GM21737 (cell line): ENCODE measurements around the gene EIF3F.
A peak's percentile ranks its signal among the peaks of the same experiment; 100 is the strongest.

Experiments
- ATAC-seq: cut with Tn5 transposase; IDR thresholded peaks from one replicate; pipeline ENCODE4 v1.9.1; 2021; ENCODE audit warnings: mild to moderate bottlenecking, moderate library complexity; ENCODE audit not compliant: unreplicated experiment

EIF3F gene, protein sequence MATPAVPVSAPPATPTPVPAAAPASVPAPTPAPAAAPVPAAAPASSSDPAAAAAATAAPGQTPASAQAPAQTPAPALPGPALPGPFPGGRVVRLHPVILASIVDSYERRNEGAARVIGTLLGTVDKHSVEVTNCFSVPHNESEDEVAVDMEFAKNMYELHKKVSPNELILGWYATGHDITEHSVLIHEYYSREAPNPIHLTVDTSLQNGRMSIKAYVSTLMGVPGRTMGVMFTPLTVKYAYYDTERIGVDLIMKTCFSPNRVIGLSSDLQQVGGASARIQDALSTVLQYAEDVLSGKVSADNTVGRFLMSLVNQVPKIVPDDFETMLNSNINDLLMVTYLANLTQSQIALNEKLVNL

DNA sequence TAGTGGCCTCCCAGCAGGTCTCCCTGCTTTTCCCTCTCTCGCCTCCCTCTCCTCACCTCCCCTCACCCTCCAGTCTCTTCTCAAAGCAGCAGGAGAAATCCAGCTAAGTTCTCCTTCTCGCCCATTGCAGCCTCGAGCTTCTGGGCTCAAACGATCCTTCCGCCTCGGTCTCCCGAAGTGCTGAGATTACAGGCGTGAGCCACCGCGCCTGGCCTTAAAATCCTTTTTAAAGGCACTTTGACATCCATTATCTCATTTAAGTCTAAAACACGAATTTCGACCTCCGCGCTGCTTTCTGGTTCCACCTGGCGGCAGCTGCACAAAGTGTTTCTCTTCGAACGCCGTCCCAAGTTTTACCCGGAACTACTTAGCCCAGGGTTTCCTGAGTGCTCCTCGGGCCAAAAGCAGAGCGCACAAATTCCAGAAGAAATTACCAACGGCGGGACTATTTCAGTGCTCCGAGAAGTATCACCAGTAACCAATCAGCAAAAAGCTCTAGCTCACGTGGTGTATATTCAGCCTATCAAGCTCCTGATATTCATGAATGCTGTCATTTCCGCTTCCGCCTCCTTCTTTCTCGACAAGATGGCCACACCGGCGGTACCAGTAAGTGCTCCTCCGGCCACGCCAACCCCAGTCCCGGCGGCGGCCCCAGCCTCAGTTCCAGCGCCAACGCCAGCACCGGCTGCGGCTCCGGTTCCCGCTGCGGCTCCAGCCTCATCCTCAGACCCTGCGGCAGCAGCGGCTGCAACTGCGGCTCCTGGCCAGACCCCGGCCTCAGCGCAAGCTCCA is at the start of gene EIF3F:
TSS of gene EIF3F (plus strand) at position 570 of the 792 bp plus-strand sequence. CDS start at position 586, 16 bp downstream.
- ATAC-seq, result peak; percentile 95

DNA sequence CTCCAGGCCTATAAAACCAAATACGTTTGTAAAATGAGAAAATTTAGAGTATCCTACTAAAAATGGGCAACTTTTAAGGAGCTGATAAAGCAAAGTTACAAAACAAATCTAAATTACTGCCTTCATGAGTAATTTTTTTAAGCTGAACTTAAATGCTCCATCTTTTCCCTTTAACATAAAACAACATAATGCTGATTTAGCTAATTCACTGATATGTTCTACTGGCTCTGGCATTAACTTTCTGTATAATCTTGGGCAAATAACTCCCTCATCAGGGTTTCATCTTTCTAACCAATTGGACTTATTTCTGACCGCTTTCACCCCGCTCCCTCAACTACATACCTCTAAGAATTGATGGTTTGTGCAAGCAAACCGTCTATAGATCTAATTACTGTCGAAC is 46.0 kb upstream of the EIF3F start:
- ATAC-seq, result no peak

DNA sequence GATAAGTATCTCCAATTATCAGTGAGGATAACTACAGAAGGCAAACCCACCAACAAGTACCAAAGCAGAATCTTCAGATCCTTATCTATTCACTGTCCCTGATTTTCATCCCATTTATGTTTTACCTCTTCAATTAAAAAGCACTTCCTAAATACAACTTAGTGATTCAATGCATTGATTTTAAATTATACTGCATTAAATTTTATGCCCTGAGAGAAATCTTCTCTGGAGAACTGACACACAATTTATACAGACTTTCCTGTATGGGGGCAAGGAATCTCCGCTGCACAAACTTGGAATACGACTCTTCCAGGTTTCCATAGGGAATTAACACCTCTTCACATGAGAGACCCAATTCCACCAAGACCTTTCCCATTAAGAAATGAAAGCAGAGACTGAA is 45.5 kb upstream of the EIF3F start, which contains the start of gene OR10A3:
TSS of gene OR10A3 (minus strand) at position 101 of the 400 bp plus-strand sequence. CDS start 2,188 bp downstream, outside the sequence.
- no peak for ATAC-seq

DNA sequence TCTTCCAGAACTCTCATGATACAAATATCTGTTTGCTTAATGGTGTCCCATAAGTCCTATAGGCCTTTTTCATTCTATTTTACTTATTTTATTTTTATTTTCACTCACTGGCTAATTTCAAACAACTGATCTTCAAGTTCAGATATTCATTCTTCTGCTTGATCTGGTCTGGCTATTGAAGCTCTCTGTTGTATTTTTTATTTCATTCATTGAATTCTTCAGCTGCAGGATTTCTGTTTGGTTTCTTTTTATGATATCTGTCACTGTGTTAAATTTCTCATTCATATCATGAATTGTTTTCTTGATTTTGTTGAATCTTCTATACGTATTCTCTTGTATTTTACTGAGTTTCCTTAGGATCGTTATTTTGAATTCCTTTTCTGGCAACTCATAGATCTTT is 43.0 kb upstream of the EIF3F start:
- ATAC-seq, result no peak

DNA sequence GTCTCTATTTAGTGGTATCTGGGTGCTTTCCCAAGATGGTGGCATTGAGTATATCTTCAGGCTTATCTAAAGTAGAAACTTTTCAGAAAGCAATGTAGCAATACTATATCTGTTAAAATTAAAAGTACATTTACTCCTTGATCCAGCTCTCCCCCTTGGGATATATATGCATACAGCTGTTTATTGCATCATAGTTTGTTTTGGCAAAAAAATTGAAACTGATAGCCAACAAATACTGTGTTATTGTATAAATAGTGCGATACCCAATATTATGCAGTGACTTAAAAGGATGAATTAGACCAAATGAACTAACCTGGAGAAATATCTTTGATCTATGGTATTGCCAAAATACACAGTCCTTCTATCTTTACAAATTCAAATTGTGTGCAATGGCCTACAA is 37.2 kb upstream of the EIF3F start:
- no peak for ATAC-seq

DNA sequence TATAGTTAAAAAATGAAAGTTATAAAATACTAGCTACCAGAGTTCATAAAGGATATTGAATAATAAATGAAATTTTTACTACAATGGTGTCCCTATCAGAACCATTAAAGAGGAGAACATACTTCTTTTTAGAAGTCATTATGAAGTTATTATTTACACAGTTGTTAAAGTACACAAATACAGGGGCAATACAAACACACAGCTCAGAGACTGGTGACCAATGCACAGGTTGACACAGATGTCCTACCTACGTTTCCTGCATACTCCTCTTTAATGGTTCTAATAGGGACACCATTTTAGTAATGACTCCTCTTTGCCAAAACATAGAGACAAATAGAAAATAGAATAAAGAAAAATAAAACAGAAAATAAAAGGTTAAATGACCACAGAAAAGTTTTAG is 31.9 kb upstream of the EIF3F start:
- no peak for ATAC-seq

DNA sequence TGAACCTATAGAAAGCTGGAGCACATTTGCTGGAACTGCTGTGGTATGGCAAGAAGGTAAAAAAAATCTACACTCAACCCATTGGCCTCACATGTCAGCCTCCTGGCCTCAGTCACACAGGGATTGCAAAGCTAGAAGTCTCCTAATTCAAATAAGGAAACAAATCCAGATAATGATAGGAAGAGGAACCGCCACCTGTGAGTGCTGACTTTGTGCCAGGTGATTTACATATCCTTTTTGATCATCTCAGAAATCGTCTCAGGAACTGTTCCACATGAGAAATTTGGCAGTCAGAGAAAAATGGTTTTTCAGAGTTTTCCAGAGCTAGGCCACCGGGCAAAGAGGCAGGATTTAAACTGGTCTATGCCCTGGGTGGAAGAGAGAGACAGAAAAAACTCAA is 22.9 kb upstream of the EIF3F start:
- no peak for ATAC-seq

DNA sequence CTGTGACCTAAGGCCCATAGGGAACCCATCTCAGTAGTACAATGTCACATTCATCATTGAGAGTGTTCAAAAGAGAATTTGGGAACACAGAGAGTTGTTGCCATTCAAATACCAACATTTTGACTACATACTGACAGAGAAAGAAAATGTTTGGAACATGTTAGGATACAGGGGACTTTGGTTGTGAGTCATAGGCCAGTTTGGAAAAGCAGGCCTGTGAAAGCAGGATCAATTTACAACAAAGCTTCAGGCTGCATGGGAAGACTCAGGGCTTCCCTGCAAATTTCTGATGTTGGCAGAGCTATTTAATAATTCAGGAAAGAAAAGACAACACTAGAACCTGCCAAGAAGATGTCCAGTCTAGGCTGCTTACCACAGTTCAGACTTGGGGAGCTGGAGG is 22.3 kb upstream of the EIF3F start:
- ATAC-seq, result no peak

DNA sequence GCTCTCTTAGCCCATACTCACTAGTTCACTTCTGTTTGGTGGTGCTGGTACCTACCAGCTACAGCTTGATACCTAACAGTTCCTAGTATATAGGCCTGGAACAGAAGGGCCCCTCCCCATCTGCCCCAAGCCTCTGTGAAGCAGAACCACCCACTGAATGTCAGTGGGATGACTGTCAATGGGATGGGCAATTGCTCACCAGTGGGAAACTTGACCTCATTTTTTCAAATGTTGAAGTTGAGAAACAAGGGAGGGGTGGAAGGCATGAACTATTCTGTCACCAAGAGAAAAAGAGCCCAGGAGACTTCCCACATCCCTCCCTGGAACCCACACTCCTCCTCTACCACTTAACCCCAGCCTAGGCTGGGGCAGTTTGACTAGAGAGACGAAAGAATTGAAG is 21.8 kb upstream of the EIF3F start, which contains the start of gene NLRP10:
TSS of gene NLRP10 (minus strand) at position 62 of the 400 bp plus-strand sequence. CDS start 1,952 bp downstream, outside the sequence.
- no peak for ATAC-seq

DNA sequence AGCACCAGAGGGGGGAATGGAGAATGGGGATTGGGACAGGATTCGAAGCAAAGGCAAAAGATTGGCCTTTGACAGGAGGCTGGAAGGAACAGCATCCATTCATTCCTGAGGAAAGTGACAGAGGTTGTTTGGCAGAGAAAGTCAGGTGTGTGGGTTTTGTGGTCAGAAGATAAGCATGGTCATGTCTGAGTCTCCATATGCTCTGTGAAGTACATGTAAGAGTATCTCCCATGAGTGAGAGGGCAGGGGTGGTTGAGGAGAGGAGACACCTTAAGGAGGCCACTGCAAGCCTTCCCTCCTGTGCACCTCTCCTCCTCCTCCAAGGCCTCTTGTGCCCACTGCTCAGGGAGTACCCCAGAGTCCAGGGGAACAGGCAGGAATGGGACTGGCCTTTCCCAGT is 20.0 kb upstream of the EIF3F start:
- ATAC-seq, result no peak

DNA sequence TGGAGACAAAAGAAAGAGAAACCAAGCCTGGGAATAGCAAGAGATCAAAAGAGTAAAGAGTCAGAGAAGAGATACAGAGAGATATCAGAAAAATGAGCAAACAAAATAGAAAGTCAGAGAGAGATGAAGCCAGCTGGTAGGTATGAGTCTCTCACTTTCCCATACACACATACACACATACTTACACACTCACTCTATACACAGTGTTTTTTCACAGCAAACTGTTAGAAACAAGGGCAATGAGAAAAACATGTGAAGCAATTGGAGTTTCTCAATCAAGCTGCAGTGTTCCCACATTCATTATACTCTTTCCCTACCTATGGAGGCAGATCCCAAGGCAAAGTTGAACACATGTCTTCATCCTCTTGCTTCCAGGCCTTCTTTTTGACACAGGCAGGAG is 19.3 kb upstream of the EIF3F start:
- no peak for ATAC-seq

DNA sequence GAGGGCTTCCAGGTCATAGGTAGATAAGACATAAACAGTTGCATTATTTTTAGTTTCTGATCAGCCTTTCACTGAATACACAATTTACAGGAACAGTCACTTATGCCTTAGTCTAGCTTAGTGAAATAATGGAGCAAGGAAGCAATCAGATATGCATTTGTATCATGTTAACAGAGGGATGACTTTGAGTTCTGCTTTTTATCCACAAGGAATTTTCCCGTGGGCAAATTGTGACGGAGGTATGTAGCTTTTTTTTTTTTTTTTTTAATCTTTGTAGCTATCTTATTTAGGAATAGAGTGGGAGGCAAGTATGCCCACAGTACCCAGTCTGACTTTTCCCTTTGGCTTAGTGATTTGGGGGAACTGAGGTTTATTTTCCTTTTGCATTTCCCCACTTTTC is 18.5 kb upstream of the EIF3F start:
- no peak for ATAC-seq

DNA sequence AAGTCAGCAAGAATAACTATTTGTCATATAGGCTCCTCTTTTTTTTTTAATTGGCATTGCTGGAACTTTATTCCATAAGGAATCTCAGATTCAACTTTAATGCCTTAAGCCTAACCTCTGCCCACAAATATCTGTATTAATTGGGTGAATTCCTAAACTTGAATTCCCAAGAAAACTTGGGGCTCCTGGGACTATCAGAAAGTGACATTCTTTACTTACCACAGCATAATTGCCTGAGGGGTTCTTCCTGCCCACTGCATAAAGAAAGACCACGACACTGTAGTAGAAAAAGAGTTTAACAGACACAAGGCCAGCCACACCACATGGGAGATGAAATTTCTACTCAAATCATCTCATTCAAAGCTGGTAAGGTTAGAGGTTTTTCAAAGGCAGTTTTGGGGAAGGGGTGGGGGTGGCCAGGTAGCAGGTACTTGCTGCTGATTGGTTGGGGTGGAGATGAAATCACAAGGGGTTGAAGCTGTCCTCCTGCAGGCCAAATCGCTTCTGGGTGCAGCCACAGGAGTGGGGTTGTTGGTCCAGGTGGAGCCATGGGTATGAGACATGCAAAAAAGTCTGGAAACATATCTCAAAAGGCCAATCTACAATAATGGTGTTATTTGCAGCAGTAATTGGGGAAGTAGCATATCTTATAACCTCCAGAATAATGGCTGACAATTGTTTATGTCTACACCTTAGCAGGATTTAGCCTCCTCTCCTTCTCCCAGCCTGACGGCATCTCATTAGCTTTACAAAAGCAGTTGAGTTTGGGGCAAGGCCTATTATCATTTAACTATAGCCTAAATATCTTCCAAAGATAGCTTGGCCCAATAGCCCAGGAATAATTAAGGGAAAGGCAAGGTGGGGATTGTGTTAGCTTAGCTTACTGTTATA is 17.1 kb upstream of the EIF3F start:
- no peak for ATAC-seq

DNA sequence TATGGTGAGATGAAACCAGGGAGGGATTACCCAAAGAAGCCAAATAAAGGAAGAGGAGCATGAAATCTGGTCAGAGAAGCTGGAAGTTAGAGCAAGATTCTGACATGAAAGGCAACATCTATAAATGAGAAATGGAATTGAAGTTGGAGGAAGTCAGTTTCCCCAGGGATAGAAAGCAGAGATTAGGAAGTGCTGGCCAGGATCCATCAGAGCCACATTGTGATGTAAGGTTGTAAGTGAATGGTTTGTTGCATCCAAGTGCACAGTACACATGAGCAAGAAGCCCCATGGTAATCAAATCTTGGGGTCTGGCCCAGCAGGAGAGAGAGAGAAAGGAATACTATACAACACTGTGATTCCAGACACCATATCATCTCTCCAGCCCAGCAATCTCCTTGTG is 15.3 kb upstream of the EIF3F start:
- no peak for ATAC-seq

DNA sequence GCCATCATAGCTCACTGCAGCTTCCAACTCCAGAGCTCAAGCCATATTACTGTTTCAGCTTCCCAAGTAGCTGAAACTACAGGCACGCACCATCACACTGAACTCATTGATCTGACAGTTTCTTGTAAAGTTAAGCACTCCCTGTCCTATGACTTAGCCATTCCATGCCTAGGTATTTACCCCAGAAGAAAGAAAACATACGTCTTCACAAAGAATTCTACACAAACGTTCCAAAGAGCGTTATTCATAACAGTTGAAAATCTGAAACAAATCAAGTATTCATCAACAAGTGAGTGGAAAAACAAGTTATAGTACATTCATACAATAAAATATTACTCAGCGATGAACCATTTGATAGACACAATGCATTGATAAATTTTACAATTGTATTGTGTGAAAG is 14.1 kb upstream of the EIF3F start:
- ATAC-seq, result no peak

DNA sequence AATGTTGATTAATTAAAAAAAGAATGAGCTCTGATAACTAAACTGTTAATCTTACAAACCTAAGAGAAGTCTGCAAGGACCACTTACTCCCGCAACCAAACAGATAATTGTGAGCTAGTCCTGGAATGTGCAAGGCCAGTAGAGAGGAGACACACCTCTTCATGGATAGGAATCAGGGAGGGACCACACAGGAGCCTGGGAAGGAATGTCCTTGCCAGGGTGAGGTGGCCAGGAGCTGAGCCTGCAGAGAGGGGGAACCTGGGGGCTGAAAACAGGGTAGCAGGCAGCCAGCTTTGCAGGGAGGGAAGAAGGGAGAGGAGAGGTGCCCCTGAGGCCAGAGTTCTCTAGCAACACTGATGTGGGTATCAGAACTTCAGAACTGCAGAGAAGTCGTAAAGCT is 12.5 kb upstream of the EIF3F start:
- no peak for ATAC-seq

DNA sequence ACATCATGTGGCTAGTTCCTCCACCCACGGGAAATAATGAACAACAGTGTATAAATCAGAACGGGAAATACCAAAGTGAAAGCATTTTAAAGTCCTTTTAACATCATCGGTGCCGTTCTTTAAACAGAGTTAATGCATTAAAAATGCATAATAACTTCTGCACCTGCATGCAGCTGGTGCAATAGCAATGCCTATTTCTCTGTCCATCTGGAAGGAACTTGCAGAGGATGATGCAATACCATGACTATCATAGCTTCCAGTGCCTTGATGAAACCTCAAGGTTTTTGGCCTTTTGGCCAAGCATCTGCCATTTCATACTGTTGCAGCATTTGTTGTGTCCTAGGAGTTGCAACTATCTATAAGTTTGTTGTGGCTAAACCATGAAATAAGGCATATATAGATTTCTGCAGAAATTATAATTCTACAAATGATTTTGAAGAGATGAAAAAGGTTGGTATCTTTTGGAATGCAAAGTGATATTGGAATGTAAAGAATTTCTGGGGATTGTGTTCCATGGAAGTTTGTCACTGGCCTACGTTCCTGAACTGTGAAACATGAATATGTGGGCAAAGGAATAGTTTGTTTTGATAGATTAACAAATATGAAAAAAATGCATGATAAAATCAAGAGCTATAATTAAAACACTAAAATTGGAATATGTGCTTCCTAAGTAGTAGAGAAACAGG is 9.8 kb upstream of the EIF3F start:
- ATAC-seq, result no peak

DNA sequence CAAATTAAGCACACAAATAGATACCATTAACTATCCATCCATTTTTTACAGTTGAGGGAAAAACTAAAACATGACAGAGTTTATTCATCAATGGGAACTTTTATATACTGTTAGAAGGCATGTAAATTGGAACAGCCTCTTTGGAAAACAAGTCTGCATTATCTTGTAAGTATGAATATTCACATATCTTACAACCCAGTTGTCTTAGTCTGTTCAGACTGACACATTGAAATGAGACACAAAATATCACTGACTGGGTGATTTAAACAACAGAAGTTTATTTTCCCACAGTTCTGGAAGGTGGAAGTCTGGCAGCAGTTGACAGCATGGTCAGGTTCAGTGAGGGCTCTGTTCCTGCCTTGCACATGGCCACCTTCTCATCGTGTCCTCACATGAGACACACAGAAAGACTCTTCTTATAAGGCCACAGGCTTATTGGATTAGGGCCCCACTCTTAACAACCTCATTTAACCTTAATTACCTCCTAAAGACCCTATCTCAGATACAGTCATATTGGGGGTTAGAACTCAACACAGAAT is 5.4 kb upstream of the EIF3F start:
- ATAC-seq, result no peak

DNA sequence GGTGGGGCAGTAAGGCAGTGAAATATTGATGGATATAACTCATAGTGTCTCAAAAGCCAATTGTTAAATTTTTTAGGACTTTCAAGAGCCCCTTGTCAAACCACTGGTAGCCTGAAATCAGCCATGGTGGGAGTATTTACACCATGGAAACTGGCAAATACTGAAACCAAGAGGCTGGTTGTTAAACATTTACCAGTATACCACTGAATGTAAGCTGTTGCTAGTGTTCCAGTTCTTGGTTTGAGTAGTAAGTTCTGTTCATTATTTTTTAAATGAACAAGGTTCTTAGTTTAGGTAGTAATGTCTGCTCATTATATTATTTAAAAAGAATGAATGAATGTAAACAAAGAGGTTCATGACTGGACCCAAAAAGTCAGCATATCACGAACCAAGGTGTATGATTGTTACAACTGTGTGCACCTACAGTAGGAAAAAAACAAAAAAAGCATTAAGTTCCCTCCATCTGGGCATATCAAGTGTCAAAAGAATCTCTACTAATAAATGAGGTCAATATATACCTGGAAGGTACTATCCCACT is 4.5 kb upstream of the EIF3F start:
- ATAC-seq, result peak; percentile 41
